HG03108 (cell line): ENCODE results near the gene PAPPA.

Experiments
- ATAC-seq: cut with Tn5 transposase; IDR thresholded peaks from one replicate; pipeline ENCODE4 v1.9.1; 2021; ENCODE audit warnings: moderate library complexity; ENCODE audit not compliant: unreplicated experiment

PAPPA gene

GRCh38 chr9:116181853-116182610, 28.4 kb downstream of the PAPPA start:
- no peak for ATAC-seq

- no peak for ATAC-seq
Measured at GRCh38 chr9:116182876-116183275, 29.3 kb downstream of the PAPPA start.

- ATAC-seq: no peak
Measured at GRCh38 chr9:116187570-116188170, 34.1 kb downstream of the PAPPA start.

GRCh38 chr9:116189683-116190082, 36.1 kb downstream of the PAPPA start:
- ATAC-seq: no peak

- ATAC-seq: no peak
Measured at GRCh38 chr9:116190637-116191396, 37.2 kb downstream of the PAPPA start.

- ATAC-seq: no peak
Measured at GRCh38 chr9:116191576-116192415, 38.2 kb downstream of the PAPPA start.

GRCh38 chr9:116193636-116194035, 40.0 kb downstream of the PAPPA start:
- ATAC-seq: no peak

GRCh38 chr9:116196806-116197205, 43.2 kb downstream of the PAPPA start:
- no peak for ATAC-seq

- no peak for ATAC-seq
Measured at GRCh38 chr9:116198344-116198743, 44.8 kb downstream of the PAPPA start.

GRCh38 chr9:116202219-116202912, 48.8 kb downstream of the PAPPA start:
- no peak for ATAC-seq

- ATAC-seq: no peak
Measured at GRCh38 chr9:116204252-116204882, 50.8 kb downstream of the PAPPA start.

GRCh38 chr9:116207371-116208111, 54.0 kb downstream of the PAPPA start:
- ATAC-seq: no peak

GRCh38 chr9:116208417-116209232, 55.0 kb downstream of the PAPPA start:
- no peak for ATAC-seq

GRCh38 chr9:116209414-116210116, 56.0 kb downstream of the PAPPA start:
- no peak for ATAC-seq

GRCh38 chr9:116212986-116213692, 59.5 kb downstream of the PAPPA start:
- ATAC-seq: no peak

- no peak for ATAC-seq
Measured at GRCh38 chr9:116213693-116214047, 60.1 kb downstream of the PAPPA start.

GRCh38 chr9:116218399-116218798, 64.8 kb downstream of the PAPPA start:
- ATAC-seq: no peak
